HG03575 (cell line): Measurements from ENCODE around the gene NDUFA13.
"Not testable (repeated sequence)": the region's sequence is repeated elsewhere in the genome, so short reads cannot be mapped to it uniquely, and the experiment has no call there.

ENCODE experiments used
- ATAC-seq: cut with Tn5 transposase; IDR thresholded peaks from one replicate; pipeline ENCODE4 v1.9.1; 2021; ENCODE audit not compliant: unreplicated experiment, insufficient number of reproducible peaks, low FRiP score; ENCODE audit errors: extremely low read depth

Gene NDUFA13

GRCh38 chr19:19515642-19516519 is at the start of gene NDUFA13:
Gene NDUFA13, plus strand, starts transcription at chr19:19516225. Its CDS starts 14 bp downstream, at chr19:19516239.
- ATAC-seq, result peak; percentile 70

- ATAC-seq, result no peak
These were observed 47.5 kb upstream of the NDUFA13 start for GRCh38 chr19:19468424-19469050.

GRCh38 chr19:19470579-19470978 is 45.4 kb upstream of the NDUFA13 start:
- no peak for ATAC-seq

- ATAC-seq, result no peak
These were observed 44.3 kb upstream of the NDUFA13 start for GRCh38 chr19:19471682-19472081.

GRCh38 chr19:19472106-19472505 is 43.9 kb upstream of the NDUFA13 start:
- not testable (repeated sequence) for ATAC-seq

GRCh38 chr19:19475015-19475765 is 40.8 kb upstream of the NDUFA13 start:
- ATAC-seq, result no peak

GRCh38 chr19:19475849-19476828 is 39.9 kb upstream of the NDUFA13 start:
- no peak for ATAC-seq

GRCh38 chr19:19477705-19478383 is 38.2 kb upstream of the NDUFA13 start:
- no peak for ATAC-seq

GRCh38 chr19:19480688-19481087 is 35.3 kb upstream of the NDUFA13 start:
- no peak for ATAC-seq

- no peak for ATAC-seq
These were observed 33.0 kb upstream of the NDUFA13 start for GRCh38 chr19:19482809-19483596.

- no peak for ATAC-seq
These were observed 30.6 kb upstream of the NDUFA13 start for GRCh38 chr19:19485161-19485997.

GRCh38 chr19:19485998-19486290 is 30.1 kb upstream of the NDUFA13 start:
- no peak for ATAC-seq

- no peak for ATAC-seq
These were observed 29.5 kb upstream of the NDUFA13 start for GRCh38 chr19:19486343-19487076.

- ATAC-seq, result no peak
These were observed 28.7 kb upstream of the NDUFA13 start for GRCh38 chr19:19487077-19487949.
